HG03457 (cell line): ENCODE results near the gene BCKDHA.
"Not testable (repeated sequence)": the region's sequence is repeated elsewhere in the genome, so short reads cannot be mapped to it uniquely, and the experiment has no call there.

Experiments
- ATAC-seq: cut with Tn5 transposase; IDR thresholded peaks from one replicate; pipeline ENCODE4 v1.9.1; 2021; ENCODE audit warnings: moderate number of reproducible peaks; ENCODE audit not compliant: unreplicated experiment

BCKDHA gene

DNA sequence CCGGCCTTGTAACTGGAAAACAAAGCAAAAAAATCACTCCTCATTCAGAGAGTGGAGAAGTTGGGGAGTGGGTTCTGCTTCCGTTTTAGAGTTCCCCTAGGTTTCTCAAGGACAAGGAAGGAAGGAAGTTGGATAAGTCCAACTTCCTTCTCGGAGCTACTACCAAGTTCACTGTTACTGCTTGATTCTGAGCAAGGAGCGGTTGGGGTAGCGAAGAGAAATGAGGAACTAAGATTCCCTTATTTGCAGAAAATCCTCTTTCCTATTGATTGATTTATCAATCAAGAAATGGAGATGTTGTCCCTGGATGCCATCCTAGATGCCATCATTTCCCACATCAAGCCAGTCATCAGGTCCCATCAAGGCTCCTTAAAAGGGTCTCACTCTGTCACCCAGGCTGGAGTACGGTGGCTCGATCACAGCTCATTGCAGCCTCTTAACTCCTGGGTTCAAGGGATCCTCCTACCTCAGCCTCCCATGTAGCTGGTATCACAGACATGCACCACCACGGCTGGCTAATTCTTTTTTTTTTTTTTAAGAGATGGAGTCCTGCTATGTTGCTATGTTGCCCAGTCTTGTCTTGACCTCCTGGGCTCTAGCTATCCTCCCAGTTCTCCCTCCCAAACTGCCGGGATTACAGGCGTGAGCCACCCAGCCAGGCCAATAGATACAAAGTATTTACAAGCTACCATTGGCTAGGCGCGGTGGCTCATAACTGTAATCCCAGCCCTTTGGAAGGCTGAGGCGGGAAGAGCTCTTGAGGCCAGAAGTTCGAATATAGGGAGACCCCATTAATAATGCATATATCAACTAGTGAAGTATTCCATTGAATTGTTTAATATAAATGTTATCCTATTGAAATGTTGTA is 32.9 kb upstream of the BCKDHA start:
- ATAC-seq = peak; percentile 3

DNA sequence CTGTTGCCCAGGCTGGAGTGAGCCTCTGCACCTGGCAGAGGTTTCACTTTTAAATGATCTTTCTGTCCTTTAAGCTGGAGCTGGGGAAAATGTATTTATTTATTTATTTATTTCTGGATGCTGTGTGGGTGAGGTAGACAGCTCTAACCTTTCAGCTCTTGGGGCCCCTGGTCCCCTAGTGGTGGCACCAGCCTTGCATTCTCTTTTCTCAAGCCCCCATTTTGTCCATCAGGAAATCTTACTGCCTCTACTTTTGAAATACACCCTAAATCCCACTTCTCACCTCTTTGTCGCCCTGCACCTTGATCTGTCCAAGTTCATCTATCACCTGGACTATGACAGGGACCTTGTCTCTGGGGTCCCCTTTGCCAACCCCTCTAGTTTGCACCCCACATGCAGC is 31.5 kb upstream of the BCKDHA start:
- no peak for ATAC-seq

DNA sequence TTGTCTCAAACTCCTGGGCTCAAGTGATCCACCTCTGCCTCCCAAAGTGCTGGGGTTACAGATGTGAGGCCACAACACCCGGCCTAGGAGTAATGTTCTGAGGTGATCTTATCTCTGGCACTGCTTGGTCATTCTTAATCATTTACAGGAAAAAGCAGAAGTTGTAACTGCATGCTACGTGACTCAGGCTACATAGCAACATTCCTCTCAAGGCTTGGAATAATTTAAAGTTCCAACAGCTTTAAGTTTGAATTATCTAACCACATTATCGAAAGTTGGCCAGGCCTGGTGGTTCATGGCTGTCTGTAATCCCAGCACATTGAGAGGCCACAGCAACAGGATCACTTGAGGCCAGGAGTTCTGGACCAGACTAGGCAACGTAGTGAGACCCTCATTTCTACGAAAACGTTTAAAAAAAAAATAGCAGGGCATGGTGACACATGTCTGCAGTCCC is 29.7 kb upstream of the BCKDHA start:
- no peak for ATAC-seq

DNA sequence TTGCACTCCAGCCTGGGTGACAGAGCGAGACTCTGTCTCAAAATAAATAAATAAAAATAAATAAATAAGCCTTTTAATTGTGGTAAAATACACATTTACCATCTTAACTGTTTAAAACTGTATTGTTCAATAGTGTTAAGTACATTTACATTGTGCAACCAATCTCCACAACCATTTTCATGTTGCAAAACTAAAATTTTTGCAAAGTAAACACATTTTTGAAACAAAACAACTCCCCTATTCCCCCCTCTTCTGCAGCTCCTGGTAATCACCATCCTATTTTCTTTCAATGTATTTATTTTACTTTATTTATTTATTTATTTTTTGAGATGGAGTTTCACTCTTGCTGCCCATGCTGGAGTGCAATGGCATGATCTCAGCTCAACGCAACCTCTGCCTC is 27.8 kb upstream of the BCKDHA start:
- no peak for ATAC-seq

DNA sequence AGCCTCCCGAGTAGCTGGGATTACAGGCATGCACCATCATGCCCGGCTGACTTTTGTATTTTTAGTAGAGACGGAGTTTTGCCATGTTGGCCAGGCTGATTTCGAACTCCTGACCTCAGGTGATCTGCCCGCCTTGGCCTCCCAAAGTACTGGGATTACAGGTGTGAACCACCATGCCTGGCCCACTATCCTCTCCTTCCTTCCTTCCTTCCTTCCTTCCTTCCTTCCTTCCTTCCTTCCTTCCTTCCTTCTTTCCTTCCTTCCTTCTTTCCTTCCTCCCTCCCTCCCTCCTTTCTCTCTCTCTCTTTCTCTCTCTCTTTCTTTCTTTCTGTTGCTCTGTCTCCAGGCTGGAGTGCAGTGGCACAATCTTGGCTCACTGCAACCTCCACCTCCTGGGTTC is 26.5 kb upstream of the BCKDHA start:
- ATAC-seq = not testable (repeated sequence)

DNA sequence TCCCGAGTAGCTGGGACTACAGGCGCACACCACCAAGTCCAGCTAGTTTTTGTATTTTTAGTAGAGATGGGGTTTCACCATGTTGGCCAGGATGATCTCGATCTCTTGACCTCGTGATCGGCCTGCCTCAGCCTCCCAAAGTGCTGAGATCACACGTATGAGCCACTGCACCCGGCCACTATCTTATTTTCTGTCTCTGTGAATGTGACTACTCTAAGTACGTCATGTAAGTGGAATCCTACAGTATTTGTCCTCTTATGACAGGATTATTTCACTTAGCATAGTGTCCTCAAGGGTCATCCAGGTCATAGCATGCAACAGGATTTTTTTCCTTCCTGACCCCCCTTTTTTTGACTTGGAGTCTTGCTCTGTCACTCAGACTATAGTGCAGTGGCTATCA is 26.1 kb upstream of the BCKDHA start:
- ATAC-seq = no peak

DNA sequence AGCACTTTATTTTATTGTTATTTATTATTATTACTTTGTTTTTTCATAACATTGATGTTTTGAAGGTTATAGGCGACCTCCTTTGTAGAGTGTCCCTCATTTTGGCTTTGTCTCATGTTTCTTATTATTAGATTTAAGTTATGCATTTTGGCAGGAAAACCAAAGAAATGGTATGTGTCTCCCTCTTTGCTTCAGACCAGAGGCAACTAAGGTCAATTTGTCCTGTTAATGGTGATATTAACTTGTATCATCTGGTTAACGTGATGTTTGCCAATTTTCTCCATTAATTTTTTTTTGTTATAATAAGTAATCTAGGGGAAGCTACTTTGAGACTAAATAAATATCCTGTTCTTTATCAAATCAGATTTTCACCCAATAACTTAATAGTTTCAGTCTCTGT is 25.1 kb upstream of the BCKDHA start:
- ATAC-seq = no peak

DNA sequence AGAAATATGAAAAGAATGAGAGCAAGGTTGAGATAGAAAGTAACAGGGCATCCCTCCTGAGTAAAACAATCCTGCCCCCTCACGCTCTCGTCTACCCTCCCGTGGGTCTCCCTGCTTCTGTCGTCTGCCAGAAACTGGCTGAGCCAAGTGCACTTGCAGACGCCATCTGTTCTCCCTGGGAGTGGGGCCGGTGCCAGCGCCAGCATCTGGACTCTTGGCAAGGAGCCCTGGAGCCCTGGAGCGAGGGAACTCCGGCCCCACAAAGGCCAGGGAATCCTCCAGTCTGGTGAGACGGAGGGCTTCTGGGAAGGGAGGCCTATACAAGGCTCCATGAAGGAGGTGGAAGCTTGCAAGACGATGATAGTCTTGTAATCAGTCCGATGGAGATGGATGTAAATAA is 23.6 kb upstream of the BCKDHA start:
- no peak for ATAC-seq

DNA sequence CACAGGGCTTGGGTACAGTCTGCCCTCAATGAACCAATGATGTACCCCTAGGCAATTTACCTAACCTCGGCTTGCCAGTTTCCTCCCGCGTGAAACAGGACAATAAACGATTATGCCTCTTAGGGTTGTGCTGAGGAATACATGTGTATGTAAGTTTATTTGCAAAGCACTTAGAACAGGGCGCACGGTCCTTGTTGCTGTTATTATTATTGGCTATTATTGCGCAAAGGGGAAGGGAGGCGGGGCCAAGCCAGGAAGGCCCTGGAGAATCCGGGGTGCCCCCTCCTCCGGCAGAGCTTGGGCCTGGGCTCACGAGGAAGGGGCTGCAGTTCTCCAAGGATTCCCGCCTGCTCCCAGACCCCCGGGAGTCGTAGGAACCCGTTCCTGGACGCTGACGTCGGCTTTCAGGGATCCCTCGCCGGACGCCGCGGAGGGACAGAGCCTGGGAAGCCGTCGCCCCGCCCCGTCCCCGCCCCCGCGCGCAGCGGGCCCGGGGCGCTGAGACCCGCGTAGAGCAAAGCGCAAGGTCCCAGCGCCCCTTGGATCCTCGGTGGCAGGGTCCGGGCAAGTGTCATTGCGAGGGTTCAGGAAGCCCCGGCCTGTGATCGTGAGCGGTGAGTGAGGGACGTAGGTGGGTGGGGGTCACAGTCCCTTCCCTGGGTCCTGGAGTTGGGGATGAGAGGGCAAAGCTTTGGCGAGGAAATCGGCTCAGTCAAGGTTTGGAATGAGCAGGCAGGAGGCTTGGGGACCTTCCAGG is 21.2 kb upstream of the BCKDHA start, which contains the start of gene TMEM91:
TSS of gene TMEM91 (plus strand) at position 293 of the 757 bp plus-strand sequence. CDS start 1,777 bp downstream, outside the sequence.
- no peak for ATAC-seq

DNA sequence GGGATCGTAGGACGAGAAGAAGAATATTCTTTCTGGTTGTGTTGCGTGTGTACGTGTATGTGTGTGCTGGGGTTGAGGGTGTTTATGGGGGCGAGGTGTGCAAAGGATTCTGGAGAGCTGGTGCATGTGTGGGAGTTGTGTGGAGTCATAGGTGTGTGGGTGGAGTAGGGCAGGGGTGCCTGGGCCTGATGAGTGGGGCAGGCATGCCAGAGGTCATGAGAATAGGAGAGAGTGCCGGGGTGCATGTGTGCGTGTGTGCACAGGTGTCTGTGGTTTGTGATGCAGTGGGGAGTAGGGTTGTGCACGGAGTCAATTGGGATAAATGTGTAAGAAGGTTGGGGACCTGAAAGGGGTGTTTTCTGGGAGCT is 20.6 kb upstream of the BCKDHA start:
- ATAC-seq = no peak

DNA sequence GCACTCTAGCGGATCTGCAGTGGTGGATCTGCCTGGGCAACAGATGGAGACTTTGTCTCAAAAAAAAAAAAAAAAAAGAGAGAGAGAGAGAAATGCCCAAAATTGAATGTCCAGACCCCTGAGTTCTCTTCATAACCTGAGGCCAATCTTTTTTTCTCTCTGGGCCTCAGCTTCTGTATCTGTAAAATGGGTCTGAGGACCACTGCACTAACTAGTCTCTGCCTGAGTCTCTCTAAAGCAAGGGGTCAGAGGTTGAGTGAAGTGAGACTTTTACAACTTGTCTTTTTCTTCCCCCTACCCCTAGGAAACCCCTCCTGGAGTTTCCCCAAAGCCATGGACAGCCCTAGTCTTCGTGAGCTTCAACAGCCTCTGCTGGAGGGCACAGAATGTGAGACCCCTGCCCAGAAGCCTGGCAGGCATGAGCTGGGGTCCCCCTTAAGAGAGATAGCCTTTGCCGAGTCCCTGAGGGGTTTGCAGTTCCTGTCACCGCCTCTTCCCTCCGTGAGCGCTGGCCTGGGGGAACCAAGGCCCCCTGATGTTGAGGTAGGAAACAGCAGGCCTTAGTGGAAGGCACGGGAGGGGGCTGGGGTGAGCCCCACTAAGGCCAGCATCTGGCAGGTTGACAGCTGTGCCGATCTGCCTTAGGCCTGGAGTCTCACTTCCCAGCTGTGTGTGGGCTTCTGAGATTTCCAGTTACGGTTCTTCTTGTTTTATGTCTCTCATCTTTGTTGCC is 19.5 kb upstream of the BCKDHA start:
- no peak for ATAC-seq

DNA sequence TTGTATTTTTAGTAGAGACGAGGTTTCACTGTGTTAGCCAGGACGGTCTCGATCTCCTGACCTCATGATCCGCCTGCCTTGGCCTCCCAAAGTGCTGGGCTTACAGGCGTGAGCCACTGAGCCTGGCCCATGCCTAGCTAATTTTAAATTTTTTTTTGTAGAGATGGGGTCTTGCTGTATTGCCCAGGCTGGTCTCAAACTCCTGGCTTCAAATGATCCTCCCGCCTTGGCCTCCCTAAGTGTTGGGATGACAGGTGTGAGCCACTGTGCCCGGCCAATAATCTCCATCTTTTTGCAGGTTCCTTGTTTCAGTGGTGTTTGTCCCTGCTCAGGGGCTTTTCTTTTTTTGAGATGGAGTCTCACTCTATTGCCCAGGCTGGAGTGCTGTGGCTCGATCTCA is 16.1 kb upstream of the BCKDHA start:
- not testable (repeated sequence) for ATAC-seq

DNA sequence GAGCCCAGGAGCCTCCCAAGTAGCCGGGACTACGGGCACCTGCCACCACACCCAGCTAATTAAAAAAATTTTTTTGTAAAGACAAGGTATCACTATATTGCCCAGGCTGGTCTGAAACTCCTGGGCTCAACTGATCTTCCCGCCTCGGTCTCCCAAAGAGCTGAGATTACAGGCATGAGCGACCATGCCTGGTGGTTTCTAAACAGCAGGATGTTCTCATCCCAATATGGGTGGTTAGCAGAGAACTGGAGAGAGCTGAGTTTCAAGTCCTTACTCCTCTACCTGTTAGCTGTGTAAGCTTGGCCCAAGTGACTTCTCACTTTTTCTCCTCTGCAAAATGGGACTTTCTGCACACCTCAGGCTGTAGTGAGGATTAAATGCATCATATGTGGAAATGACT is 13.3 kb upstream of the BCKDHA start:
- ATAC-seq = no peak

DNA sequence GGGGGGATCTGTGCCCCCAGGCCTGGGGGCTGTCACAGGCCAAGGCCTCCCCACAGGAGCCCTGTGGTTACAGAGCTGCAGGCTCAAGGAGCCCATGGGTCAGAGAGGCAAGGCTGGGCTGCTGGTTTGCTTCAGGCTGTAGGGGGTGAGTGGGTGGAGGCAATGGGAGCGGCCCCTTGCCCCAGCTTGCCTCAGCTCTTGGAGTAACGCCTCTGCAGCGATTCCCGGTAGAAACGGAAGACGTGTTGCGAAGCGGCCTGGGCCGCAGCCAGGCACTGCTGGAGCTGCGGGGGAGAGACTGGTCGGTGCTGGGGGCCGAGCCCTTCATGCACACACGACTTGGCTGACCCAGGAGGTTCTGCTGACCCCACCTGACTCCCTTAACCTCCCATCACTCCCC is 11.2 kb upstream of the BCKDHA start:
- ATAC-seq = no peak

DNA sequence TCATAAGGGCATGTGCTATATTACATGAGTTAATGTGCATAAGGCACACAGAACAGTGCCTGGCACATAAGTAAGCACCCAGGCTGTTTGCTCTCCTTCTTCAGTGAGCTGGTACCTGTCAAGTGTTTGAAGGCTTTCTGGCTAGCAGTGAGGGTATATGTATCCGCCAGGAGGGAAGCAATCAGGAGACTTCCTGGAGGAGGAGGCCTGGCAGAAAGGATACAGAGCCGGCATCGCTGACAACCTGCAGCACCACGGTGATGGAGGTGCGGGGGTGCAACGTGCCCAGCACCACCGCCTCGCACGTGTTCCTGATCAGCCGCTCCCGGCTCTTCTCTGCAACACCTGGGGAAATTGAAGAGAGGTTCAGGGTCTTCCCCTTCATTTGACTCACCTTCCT is 6.0 kb upstream of the BCKDHA start:
- ATAC-seq = no peak

DNA sequence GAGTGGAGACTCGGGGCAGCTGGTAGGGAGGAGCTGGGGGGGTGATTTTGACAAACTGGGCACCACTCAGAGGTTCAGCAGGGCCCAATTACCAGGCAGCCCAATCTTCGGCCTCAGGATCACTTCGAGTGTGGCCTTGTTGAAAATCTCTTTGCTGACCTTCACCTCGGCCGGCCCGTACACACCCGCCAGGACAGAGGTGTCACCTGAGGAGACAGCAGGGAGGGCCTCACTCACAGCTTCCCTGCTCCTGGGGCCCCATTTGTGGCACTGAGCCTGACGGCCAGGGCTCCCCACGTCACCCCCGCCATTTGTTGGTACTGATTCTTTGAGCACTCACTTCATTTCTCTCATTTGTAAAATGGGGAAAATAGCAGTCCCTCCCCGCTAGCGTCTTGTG is 4.8 kb upstream of the BCKDHA start:
- no peak for ATAC-seq

DNA sequence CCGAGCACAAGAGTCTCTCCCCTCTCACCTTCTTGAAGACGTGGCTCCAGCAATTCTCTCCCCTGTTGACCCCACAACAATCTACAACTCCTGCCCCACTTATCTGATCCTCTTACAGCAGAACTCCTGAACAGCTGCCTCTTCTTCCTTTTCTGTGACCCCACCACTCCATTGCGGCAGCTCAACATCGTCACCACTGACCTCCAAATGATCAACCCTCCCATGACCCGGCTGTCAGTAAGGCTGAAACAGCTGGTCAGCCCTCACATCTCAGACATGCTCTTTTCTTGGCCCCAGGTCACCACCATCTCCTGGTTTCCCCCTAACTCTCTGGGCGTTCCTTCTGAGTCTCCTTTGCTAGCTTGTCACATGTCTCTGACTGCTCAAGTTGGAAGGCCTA is 2.3 kb upstream of the BCKDHA start:
- ATAC-seq = no peak

DNA sequence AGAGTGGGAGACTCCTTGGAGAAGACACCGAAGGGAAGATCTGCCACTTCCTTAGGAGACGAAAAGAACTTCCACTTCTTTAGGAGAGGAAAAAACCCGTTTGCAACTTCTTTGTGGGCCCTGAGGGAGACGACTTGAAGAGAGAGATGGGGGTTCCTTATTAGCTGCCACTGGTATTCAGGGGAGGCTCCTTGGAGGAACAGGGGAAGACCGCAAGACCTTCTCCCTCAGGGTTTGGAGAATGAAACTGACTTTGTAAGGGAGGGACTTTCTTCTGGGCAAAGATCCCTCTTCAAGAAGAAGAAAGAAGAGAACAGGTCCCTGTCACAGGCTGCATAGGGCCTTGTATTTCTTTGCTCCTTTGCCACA is 416 bp downstream of the BCKDHA start:
- ATAC-seq = no peak

DNA sequence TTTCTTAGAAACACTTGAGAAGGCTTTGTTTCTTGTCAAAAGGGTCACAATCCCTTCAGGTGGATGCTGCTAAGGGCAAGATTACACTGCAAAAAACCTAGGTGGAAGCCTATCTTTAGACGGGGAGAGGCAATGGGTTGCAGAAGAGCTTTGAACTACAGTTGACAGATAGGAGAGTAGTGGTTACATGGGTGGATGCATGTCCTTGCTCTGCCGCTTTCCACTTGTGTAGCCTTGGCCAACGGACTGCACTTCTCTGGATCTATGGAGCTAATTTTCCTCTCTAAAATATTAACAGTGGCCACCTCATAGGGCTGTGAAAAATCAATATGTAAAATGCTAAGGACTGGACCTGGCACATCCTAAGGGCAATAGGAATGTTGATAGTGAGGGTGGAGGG is 980 bp downstream of the BCKDHA start:
- no peak for ATAC-seq

DNA sequence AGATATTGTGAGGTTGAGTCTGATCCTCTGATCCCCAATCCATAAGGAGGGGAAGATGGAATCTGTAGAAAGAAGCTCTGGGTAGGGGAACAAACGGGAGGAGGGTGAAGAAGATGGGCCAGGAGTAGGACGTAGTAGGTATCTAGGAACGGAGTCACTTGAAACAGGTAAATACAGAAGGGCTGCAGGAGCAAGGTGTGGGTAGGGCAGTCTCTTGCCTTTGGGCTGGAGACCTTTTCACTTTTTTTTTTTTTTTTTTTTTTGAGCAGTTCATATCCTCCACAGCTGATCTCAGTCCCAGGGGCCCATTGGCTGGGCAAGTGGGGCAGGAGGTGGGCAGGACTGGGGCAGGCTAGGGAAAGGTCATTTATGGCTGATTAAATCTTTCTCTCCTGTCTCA is 1.5 kb downstream of the BCKDHA start:
- no peak for ATAC-seq

DNA sequence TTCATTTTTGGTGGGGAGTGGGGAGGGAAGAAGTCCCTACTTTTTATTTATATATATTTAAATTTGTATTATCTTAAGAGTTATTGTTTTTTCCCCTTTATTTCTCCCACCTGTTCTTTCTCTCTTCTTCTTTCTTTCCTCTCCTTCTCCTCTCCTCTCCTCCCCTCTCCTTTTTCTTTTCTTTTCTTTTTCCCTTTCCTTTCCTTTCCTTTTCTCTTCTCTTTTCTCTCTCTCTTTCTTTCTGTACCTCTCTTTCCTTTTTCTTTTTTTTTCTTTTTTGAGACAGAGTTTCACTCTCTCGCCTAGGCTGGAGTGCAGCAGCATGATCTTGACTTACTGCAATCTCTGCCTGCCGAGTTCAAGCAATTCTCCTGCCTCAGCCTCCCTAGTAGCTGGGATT is 1.9 kb downstream of the BCKDHA start:
- no peak for ATAC-seq

DNA sequence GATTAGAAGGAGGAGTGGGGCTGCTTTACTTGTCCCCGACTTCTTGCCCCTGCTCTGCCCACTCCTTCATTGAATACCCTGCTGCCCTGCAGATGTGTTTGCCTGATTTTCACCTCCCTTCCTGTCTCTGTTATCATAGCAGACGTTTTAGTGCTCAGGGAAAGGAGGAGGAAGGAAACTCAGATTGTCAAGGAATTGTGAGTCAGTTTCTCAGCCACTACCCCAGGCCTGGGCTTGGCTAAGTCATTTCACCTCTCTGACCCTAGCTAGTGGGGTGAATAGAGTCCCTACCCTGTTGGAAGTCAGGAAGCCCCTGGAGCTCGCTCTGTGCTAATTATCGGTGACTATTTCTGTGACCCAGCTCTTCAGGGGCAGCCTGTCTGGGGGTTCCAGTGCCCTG is 3.9 kb downstream of the BCKDHA start:
- ATAC-seq = no peak
